Retinal pigment epithelial cell (primary cell): Measurements from ENCODE around the gene MAP3K6.

Source experiments
- DNase-seq: peaks from one replicate; pipeline ENCODE4 v3.0.0-alpha.2; 2010; ENCODE audit warnings: low read depth
- H3K4me3 ChIP-seq: 2 replicates; pipeline ENCODE4 v1.5.1; 2011; ENCODE audit warnings: mild to moderate bottlenecking, low read length, control low read depth, moderate library complexity
- CTCF ChIP-seq: conservative IDR thresholded peaks from 2 replicates; pipeline ENCODE4 v1.5.1; 2011; ENCODE audit warnings: low read depth, low read length, control low read depth, inconsistent platforms

Gene MAP3K6

GRCh38 chr1:27379564-27380122, 12.9 kb upstream of the MAP3K6 start:
- TF ChIP-seq CTCF: no peak
- no peak overlapping the region for H3K4me3 ChIP-seq
- DNase-seq: no peak

- DNase-seq: no peak
- H3K4me3 ChIP-seq: no peak overlapping the region
- no peak for TF ChIP-seq CTCF
Measured at GRCh38 chr1:27377760-27378495, 11.2 kb upstream of the MAP3K6 start.

- no peak within 1 kb of the TSS for H3K4me3 ChIP-seq
- DNase-seq: no peak
- no peak for TF ChIP-seq CTCF
Measured at GRCh38 chr1:27374362-27375086, 7.8 kb upstream of the MAP3K6 start, which contains the start of gene FCN3. Gene FCN3, minus strand, starts transcription at chr1:27374824. Its CDS starts 6 bp downstream, at chr1:27374818.

- no peak for DNase-seq
- no peak overlapping the region for H3K4me3 ChIP-seq
Measured at GRCh38 chr1:27372808-27373690, 6.3 kb upstream of the MAP3K6 start.

GRCh38 chr1:27372022-27372807, 5.5 kb upstream of the MAP3K6 start:
- TF ChIP-seq CTCF: no peak
- H3K4me3 ChIP-seq: no peak overlapping the region
- no peak for DNase-seq

More at GRCh38 chr1:27372808-27373690, 6.3 kb upstream of the MAP3K6 start:
- peak; percentile 51 for TF ChIP-seq CTCF
